ENCODE measurements around the gene SBF2. TPM values are rescaled to one million over a fixed set of nuclear protein-coding genes. Genes with fewer than 3 reads are reported as not detected.
"Not testable (repeated sequence)": the region's sequence is repeated elsewhere in the genome, so short reads cannot be mapped to it uniquely, and the experiment has no call there.

Gene SBF2
- total and polyA plus RNA-seq, 2 of the 13 experiments (the other 11 are each of a cell fraction or from before 2014, with no cell fraction given): 24.0 to 45.8 TPM

- TF ChIP-seq ZNF362 (CRISPR knock-in tag; IDR thresholded peaks at IDR 0.05; ENCODE audit: borderline replicate concordance) (no peak), BHLHE40 (IDR thresholded peaks at IDR 0.05; ENCODE audit: low read length) (no peak)
Observed at GRCh38 chr11:9905501-9905951, 388.5 kb downstream of the SBF2 start (continued).

DNA sequence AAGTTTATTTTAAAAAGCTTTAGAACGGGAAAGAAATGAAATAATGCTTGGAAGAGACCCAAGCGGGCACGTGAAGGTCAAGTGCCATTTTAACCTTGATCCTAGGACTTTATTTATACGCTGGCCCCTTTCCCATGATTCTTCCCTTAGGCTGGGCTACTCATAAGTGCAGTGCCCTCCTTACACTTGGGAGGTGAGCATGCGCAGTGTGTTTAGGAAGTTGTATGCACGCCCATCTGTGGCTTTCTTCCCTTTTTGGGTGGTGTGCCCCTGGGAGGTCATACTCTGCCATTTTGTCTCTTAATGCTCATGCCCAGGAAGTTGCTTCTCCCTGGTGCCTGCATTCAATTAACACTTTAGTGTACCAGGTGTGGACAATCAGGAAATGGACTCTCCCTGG lies 390.4 kb downstream of the SBF2 start:
- intact Hi-C loops (cut with micrococcal nuclease; ENCODE audit: unreplicated experiment) (no loop called here), in situ Hi-C loops (cut with HindIII; ENCODE audit: extremely low pct_ligation_motif_present, low pct_unique_long_range_greater_than_20kb) (no loop called here)
- WGBS (ENCODE audit: low lambda C conversion rate): 93% methylated on average over 6 of the region's 6 CpGs
- no TSS peak for BruUV-seq (replicated peaks)
- CTCF ChIA-PET (ENCODE audit: low intra/inter-chr PET ratio, low total read pairs): no interaction called here
- Histone ChIP-seq H3K9ac (ENCODE audit: insufficient read depth, low read depth, low read length) (no peak overlapping the region), H3K36me3 (replicated peaks in 1 of 2; ENCODE audit: control insufficient read depth in 1 of 2, insufficient read depth in 2 of 2, low read length in 2 of 2) (0 out of 5 replicates have a peak, but pooled peaks cover 0 to 2% of the 10 kb centered on the region in 2 experiments), H3K27me3 (ENCODE audit: control insufficient read depth in 1 of 2, insufficient read depth in 2 of 2, low read length in 2 of 2) (no peaks in the 10 kb centered on the region), H4K20me1 (ENCODE audit: insufficient read depth, low read length) (no peaks in the 10 kb centered on the region), H3K4me2 (ENCODE audit: low read depth, low read length) (no peak overlapping the region), H2AFZ (ENCODE audit: low read length) (no peak overlapping the region), H3K9me3 (ENCODE audit: low read length) (no peaks in the 10 kb centered on the region), H3K27ac (ENCODE audit: extremely low read length, insufficient read depth, low read length) (no peak overlapping the region), H3K4me1 (ENCODE audit: insufficient read depth, low read length) (peaks cover 16% of the 10 kb centered on the region), H3K79me2 (ENCODE audit: insufficient read depth, low read length) (no peaks in the 10 kb centered on the region), H3K4me3 (replicated peaks in 1 of 3; ENCODE audit: insufficient read depth in 1 of 3, low read depth in 2 of 3, low read length in 3 of 3) (no peak overlapping the region)
- no peak for DNase-seq (ENCODE audit: low spot score)
- POLR2A ChIA-PET: no interaction called here
- FAIRE-seq: no peak
- no peak for ATAC-seq
- TF ChIP-seq ZBTB7B (CRISPR knock-in tag; IDR thresholded peaks at IDR 0.05) (no peak), ZBTB20 (CRISPR knock-in tag; IDR thresholded peaks at IDR 0.05; ENCODE audit: borderline replicate concordance, low read depth) (no peak), NFE2L2 (IDR thresholded peaks at IDR 0.05; ENCODE audit: low read length) (no peak)

DNA sequence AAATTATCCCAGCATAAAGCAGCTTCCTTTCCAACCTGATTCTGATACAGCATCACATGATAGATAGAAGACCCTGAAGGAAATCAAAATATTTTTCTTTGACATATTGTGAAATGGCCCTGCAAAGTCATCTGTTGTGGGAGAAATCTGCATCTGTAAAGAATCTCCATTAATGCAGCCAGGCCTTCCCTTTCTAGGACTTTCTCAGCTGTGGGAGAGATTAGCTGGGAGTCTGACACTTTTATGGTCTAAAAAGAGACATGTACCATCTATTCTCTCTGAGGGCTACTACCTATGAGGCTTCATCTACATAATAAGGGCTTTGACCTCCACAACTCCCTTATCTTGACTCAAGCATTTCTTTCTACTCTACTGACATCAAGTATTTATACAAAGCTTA lies 392.1 kb downstream of the SBF2 start:
- Histone ChIP-seq H3K9ac (ENCODE audit: insufficient read depth, low read depth, low read length) (no peak overlapping the region), H3K27ac (ENCODE audit: extremely low read length, insufficient read depth, low read length) (no peak overlapping the region), H3K27me3 (ENCODE audit: control insufficient read depth in 1 of 2, insufficient read depth in 2 of 2, low read length in 2 of 2) (no peaks in the 10 kb centered on the region), H3K4me3 (replicated peaks in 1 of 3; ENCODE audit: insufficient read depth in 1 of 3, low read depth in 2 of 3, low read length in 3 of 3) (no peak overlapping the region), H4K20me1 (ENCODE audit: insufficient read depth, low read length) (no peaks in the 10 kb centered on the region), H3K4me2 (ENCODE audit: low read depth, low read length) (no peak overlapping the region), H3K9me3 (ENCODE audit: low read length) (no peaks in the 10 kb centered on the region), H2AFZ (ENCODE audit: low read length) (no peak overlapping the region), H3K36me3 (replicated peaks in 1 of 2; ENCODE audit: control insufficient read depth in 1 of 2, insufficient read depth in 2 of 2, low read length in 2 of 2) (0 out of 5 replicates have a peak, but pooled peaks cover 0 to 2% of the 10 kb centered on the region in 2 experiments), H3K79me2 (ENCODE audit: insufficient read depth, low read length) (no peaks in the 10 kb centered on the region), H3K4me1 (ENCODE audit: insufficient read depth, low read length) (peaks cover 12% of the 10 kb centered on the region)
- in situ Hi-C loops (cut with HindIII; ENCODE audit: extremely low pct_ligation_motif_present, low pct_unique_long_range_greater_than_20kb) (no loop called here), intact Hi-C loops (cut with micrococcal nuclease; ENCODE audit: unreplicated experiment) (no loop called here)
- ChIA-PET POLR2A (no interaction called here), CTCF (ENCODE audit: low intra/inter-chr PET ratio, low total read pairs) (no interaction called here)
- no TSS peak for BruUV-seq (replicated peaks)
- DNase-seq (ENCODE audit: low spot score) (no peak), FAIRE-seq (no peak), ATAC-seq (no peak)
- TF ChIP-seq JUNB (CRISPR knock-in tag; IDR thresholded peaks at IDR 0.05; ENCODE audit: borderline replicate concordance) (no peak), ZBTB7A (CRISPR knock-in tag; IDR thresholded peaks at IDR 0.05) (no peak), NFIC (IDR thresholded peaks at IDR 0.05; ENCODE audit: low read length) (no peak), RAD21 (CRISPR knock-in tag; IDR thresholded peaks at IDR 0.05) (no peak), ZFP41 (CRISPR knock-in tag; IDR thresholded peaks at IDR 0.05; ENCODE audit: borderline replicate concordance) (no peak), KDM4B (CRISPR knock-in tag; IDR thresholded peaks at IDR 0.05) (no peak), KLF6 (CRISPR knock-in tag; IDR thresholded peaks at IDR 0.05) (no peak)

DNA sequence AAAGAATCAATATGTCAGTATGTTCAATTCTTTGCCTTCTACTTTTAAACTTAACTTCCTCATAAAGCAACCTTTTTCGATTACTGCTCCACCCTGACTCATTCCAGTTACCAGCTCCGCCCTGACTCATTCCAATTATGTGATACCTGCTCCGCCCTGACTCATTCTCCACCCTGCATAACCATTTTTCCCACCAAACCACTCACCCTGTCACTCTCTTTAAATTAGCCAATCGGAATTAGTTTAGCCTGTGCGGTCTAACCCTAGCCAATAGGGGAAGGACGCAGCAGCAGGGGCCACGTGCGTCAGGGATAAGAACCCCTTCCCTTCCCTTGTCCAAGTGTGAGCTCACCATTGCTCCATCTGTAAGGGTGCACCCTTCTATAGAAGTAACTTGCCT lies 393.8 kb downstream of the SBF2 start:
- H3K9ac ChIP-seq (ENCODE audit: insufficient read depth, low read depth, low read length); H3K27me3 ChIP-seq (ENCODE audit: control insufficient read depth in 1 of 2, insufficient read depth in 2 of 2, low read length in 2 of 2); H3K36me3 ChIP-seq (replicated peaks in 1 of 2; ENCODE audit: control insufficient read depth in 1 of 2, insufficient read depth in 2 of 2, low read length in 2 of 2); H3K4me1 ChIP-seq (ENCODE audit: insufficient read depth, low read length); H3K4me3 ChIP-seq (replicated peaks in 1 of 3; ENCODE audit: insufficient read depth in 1 of 3, low read depth in 2 of 3, low read length in 3 of 3); H3K4me2 ChIP-seq (ENCODE audit: low read depth, low read length); intact Hi-C loops (cut with micrococcal nuclease; ENCODE audit: unreplicated experiment); CTCF ChIA-PET (ENCODE audit: low intra/inter-chr PET ratio, low total read pairs); DNase-seq (ENCODE audit: low spot score); H3K27ac ChIP-seq (ENCODE audit: extremely low read length, insufficient read depth, low read length); H4K20me1 ChIP-seq (ENCODE audit: insufficient read depth, low read length); ATAC-seq; H3K79me2 ChIP-seq (ENCODE audit: insufficient read depth, low read length); POLR2A ChIA-PET; H2AFZ ChIP-seq (ENCODE audit: low read length); H3K9me3 ChIP-seq (ENCODE audit: low read length); FAIRE-seq; in situ Hi-C loops (cut with HindIII; ENCODE audit: extremely low pct_ligation_motif_present, low pct_unique_long_range_greater_than_20kb); BruUV-seq (replicated peaks): not testable (repeated sequence)
- WGBS (ENCODE audit: low lambda C conversion rate): 97% methylated on average over 8 of the region's 8 CpGs
